ENCODE measurements around the gene SELENOP. TPM values are rescaled to one million over a fixed set of nuclear protein-coding genes. Genes with fewer than 3 reads are reported as not detected.

Gene SELENOP
- polyA plus RNA-seq, 1 donor from 2014 or later: 5.0 TPM

GRCh38 chr5:42828671-42829070 lies 17.0 kb upstream of the SELENOP start:
- Histone ChIP-seq H3K9me2 (ENCODE audit: insufficient read depth, low read length) (no peaks in the 10 kb centered on the region), H3F3A (ENCODE audit: insufficient read depth, low read length, poor library complexity, severe bottlenecking) (no peaks in the 10 kb centered on the region), H2AFZ (ENCODE audit: low read depth, low read length) (no peak overlapping the region), H3K9ac (ENCODE audit: low read length) (no peak overlapping the region), H3K27me3 (ENCODE audit: insufficient read depth, low read depth, low read length) (no peaks in the 10 kb centered on the region), H3K9me3 (ENCODE audit: low read length) (no peaks in the 10 kb centered on the region), H3K4me2 (ENCODE audit: low read length) (no peak overlapping the region), H3K4me3 (ENCODE audit: low read length) (no peak overlapping the region), H3K27ac (ENCODE audit: low read length) (no peak overlapping the region), H3K79me2 (replicated peaks; ENCODE audit: insufficient read depth, low read length) (no peaks in the 10 kb centered on the region), H3K36me3 (ENCODE audit: insufficient read depth, low read length) (no peaks in the 10 kb centered on the region), H4K20me1 (ENCODE audit: insufficient read depth) (no peaks in the 10 kb centered on the region)
- TF ChIP-seq EP300 (conservative IDR thresholded peaks at IDR 0.05; ENCODE audit: poor library complexity, severe bottlenecking) (no peak), RAD21 (conservative IDR thresholded peaks at IDR 0.05) (no peak)

- Histone ChIP-seq H3K9me2 (ENCODE audit: insufficient read depth, low read length) (no peaks in the 10 kb centered on the region), H2AFZ (ENCODE audit: low read depth, low read length) (no peak overlapping the region), H3K27ac (ENCODE audit: low read length) (no peak overlapping the region), H3K4me2 (ENCODE audit: low read length) (no peak overlapping the region), H3K27me3 (ENCODE audit: insufficient read depth, low read depth, low read length) (no peaks in the 10 kb centered on the region), H3K9ac (ENCODE audit: low read length) (no peak overlapping the region), H3K79me2 (replicated peaks; ENCODE audit: insufficient read depth, low read length) (no peaks in the 10 kb centered on the region), H3K9me3 (ENCODE audit: low read length) (no peaks in the 10 kb centered on the region), H3F3A (ENCODE audit: insufficient read depth, low read length, poor library complexity, severe bottlenecking) (no peaks in the 10 kb centered on the region), H3K4me3 (ENCODE audit: low read length) (no peak overlapping the region), H4K20me1 (ENCODE audit: insufficient read depth) (no peaks in the 10 kb centered on the region), H3K36me3 (ENCODE audit: insufficient read depth, low read length) (no peaks in the 10 kb centered on the region)
- no peak for TF ChIP-seq POLR2AphosphoS5 (IDR thresholded peaks at IDR 0.05)
These were observed 15.2 kb upstream of the SELENOP start for GRCh38 chr5:42826757-42827515.

DNA sequence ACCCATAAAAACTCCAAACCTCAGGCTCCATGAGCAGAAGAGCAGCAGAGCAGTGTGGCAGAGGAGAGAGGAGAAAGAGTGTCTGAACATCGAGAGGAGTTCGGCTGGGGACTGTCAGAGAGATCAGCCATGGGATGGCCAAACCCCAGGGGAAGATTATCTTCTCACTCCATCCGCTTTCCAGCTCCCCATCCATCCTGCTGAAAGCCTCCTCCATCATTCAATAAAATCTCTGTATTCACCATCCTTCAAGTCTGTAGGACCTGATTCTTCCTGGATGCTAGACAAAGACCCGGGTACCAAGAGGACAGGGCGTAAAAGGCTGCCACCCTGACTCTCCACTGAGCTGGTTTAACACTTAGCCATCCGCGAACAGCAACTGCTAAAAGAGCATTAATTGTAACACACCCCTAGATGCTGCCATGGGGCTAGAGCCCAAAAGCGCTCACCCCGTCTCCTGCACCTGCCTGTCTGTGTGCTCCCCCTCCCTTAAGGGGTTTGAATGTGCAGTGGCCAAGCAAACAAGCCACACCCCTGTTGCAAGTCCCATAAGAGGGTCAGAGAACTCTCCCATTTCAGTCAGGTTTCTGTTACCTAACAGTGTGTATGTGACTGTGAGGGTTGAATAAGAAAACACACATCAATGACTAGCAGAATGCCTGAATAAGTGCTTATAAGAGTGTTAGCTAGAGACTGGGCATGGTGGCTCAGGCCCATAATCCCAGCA lies 13.9 kb upstream of the SELENOP start:
- H3K27me3 ChIP-seq (ENCODE audit: insufficient read depth, low read depth, low read length): no peaks in the 10 kb centered on the region
- TF ChIP-seq SMC3 (conservative IDR thresholded peaks at IDR 0.05; ENCODE audit: poor library complexity) (no peak), POLR2AphosphoS5 (IDR thresholded peaks at IDR 0.05) (no peak), TAF1 (IDR thresholded peaks at IDR 0.05; ENCODE audit: low read depth) (no peak), RAD21 (conservative IDR thresholded peaks at IDR 0.05) (no peak), MXI1 (conservative IDR thresholded peaks at IDR 0.05; ENCODE audit: poor library complexity, severe bottlenecking) (no peak), EZH2 (IDR thresholded peaks at IDR 0.05; ENCODE audit: borderline replicate concordance, insufficient read depth, low read length, poor library complexity, severe bottlenecking) (no peak), EP300 (conservative IDR thresholded peaks at IDR 0.05; ENCODE audit: poor library complexity, severe bottlenecking) (no peak)
- TF ChIP-seq, protein P1, sequence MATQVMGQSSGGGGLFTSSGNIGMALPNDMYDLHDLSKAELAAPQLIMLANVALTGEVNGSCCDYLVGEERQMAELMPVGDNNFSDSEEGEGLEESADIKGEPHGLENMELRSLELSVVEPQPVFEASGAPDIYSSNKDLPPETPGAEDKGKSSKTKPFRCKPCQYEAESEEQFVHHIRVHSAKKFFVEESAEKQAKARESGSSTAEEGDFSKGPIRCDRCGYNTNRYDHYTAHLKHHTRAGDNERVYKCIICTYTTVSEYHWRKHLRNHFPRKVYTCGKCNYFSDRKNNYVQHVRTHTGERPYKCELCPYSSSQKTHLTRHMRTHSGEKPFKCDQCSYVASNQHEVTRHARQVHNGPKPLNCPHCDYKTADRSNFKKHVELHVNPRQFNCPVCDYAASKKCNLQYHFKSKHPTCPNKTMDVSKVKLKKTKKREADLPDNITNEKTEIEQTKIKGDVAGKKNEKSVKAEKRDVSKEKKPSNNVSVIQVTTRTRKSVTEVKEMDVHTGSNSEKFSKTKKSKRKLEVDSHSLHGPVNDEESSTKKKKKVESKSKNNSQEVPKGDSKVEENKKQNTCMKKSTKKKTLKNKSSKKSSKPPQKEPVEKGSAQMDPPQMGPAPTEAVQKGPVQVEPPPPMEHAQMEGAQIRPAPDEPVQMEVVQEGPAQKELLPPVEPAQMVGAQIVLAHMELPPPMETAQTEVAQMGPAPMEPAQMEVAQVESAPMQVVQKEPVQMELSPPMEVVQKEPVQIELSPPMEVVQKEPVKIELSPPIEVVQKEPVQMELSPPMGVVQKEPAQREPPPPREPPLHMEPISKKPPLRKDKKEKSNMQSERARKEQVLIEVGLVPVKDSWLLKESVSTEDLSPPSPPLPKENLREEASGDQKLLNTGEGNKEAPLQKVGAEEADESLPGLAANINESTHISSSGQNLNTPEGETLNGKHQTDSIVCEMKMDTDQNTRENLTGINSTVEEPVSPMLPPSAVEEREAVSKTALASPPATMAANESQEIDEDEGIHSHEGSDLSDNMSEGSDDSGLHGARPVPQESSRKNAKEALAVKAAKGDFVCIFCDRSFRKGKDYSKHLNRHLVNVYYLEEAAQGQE (IDR thresholded peaks at IDR 0.05; ENCODE audit: borderline replicate concordance): no peak
- TF ChIP-seq, protein P2, sequence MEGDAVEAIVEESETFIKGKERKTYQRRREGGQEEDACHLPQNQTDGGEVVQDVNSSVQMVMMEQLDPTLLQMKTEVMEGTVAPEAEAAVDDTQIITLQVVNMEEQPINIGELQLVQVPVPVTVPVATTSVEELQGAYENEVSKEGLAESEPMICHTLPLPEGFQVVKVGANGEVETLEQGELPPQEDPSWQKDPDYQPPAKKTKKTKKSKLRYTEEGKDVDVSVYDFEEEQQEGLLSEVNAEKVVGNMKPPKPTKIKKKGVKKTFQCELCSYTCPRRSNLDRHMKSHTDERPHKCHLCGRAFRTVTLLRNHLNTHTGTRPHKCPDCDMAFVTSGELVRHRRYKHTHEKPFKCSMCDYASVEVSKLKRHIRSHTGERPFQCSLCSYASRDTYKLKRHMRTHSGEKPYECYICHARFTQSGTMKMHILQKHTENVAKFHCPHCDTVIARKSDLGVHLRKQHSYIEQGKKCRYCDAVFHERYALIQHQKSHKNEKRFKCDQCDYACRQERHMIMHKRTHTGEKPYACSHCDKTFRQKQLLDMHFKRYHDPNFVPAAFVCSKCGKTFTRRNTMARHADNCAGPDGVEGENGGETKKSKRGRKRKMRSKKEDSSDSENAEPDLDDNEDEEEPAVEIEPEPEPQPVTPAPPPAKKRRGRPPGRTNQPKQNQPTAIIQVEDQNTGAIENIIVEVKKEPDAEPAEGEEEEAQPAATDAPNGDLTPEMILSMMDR (IDR thresholded peaks at IDR 0.05; ENCODE audit: poor library complexity, severe bottlenecking): no peak
- no peak overlapping the region for H3K4me2 ChIP-seq (ENCODE audit: low read length)
- H2AFZ ChIP-seq (ENCODE audit: low read depth, low read length): no peak overlapping the region
- no peak overlapping the region for H3K4me3 ChIP-seq (ENCODE audit: low read length)
- H3K79me2 ChIP-seq (replicated peaks; ENCODE audit: insufficient read depth, low read length): no peaks in the 10 kb centered on the region
- H3K9ac ChIP-seq (ENCODE audit: low read length): no peak overlapping the region
- no peaks in the 10 kb centered on the region for H3K9me3 ChIP-seq (ENCODE audit: low read length)
- H3F3A ChIP-seq (ENCODE audit: insufficient read depth, low read length, poor library complexity, severe bottlenecking): no peaks in the 10 kb centered on the region
- H3K9me2 ChIP-seq (ENCODE audit: insufficient read depth, low read length): no peaks in the 10 kb centered on the region
- H3K36me3 ChIP-seq (ENCODE audit: insufficient read depth, low read length): no peaks in the 10 kb centered on the region
- no peaks in the 10 kb centered on the region for H4K20me1 ChIP-seq (ENCODE audit: insufficient read depth)
- no peak overlapping the region for H3K27ac ChIP-seq (ENCODE audit: low read length)

All from neural cell (in vitro differentiated cells).